Karpas-422 (cell line): ENCODE data around the gene WNT3. TPM values are rescaled to one million over a fixed set of nuclear protein-coding genes. Genes with fewer than 3 reads are reported as not detected.
"Not testable (repeated sequence)": the region's sequence is repeated elsewhere in the genome, so short reads cannot be mapped to it uniquely, and the experiment has no call there.

Source experiments
- DNase-seq: peaks from one replicate; pipeline ENCODE4 v3.0.0-alpha.2; 2015
- H2AFZ ChIP-seq: fragments of 200-600 bp; sonication (generic); 2 replicates; pipeline ENCODE4 v1.6.1; 2014; ENCODE audit warnings: antibody characterized with exemption, low read length, mixed read lengths
- H3K27ac ChIP-seq: fragments of 200-600 bp; sonication (generic); 2 replicates; pipeline ENCODE4 v1.5.1; 2014; ENCODE audit warnings: mild to moderate bottlenecking, low read length, moderate library complexity
- H3K27me3 ChIP-seq: fragments of 200-600 bp; sonication (generic); 2 replicates; pipeline ENCODE4 v1.6.1; 2014; ENCODE audit warnings: low read length, mixed read lengths
- H3K36me3 ChIP-seq: fragments of 200-600 bp; sonication (generic); 2 replicates; pipeline ENCODE4 v1.6.1; 2014; ENCODE audit warnings: low read length, mixed read lengths; ENCODE audit not compliant: insufficient read depth
- H3K4me1 ChIP-seq: fragments of 200-600 bp; sonication (generic); 2 replicates; pipeline ENCODE4 v1.6.1; 2014; ENCODE audit warnings: mild to moderate bottlenecking, low read length, mixed read lengths
- H3K4me2 ChIP-seq: fragments of 200-600 bp; sonication (generic); 2 replicates; pipeline ENCODE4 v1.6.1; 2014; ENCODE audit warnings: low read length, low read depth, mild to moderate bottlenecking; ENCODE audit not compliant: poor library complexity, severe bottlenecking
- H3K4me3 ChIP-seq: fragments of 200-600 bp; sonication (generic); 2 replicates; pipeline ENCODE4 v1.5.1; 2014; ENCODE audit warnings: mild to moderate bottlenecking, antibody characterized with exemption, low read length, mixed read lengths
- H3K79me2 ChIP-seq: fragments of 200-600 bp; sonication (generic); 2 replicates; pipeline ENCODE4 v1.6.1; 2014; ENCODE audit warnings: mild to moderate bottlenecking, low read length, mixed read lengths
- H3K9ac ChIP-seq: fragments of 200-600 bp; sonication (generic); 2 replicates; pipeline ENCODE4 v1.6.0; 2014; ENCODE audit warnings: low read length
- H3K9me2 ChIP-seq: fragments of 200-600 bp; sonication (generic), shearing (Covaris generic); replicated peaks from 2 replicates; pipeline ENCODE4 v1.6.0; 2014; ENCODE audit warnings: mild to moderate bottlenecking, low read length, moderate library complexity; ENCODE audit not compliant: insufficient read depth
- H3K9me3 ChIP-seq: fragments of 300-700, 200-600 bp; sonication (generic); 2 replicates; pipeline ENCODE4 v1.6.1; 2014; ENCODE audit warnings: low read length, mixed read lengths
- H4K20me1 ChIP-seq: fragments of 200-600 bp; sonication (generic); 2 replicates; pipeline ENCODE4 v1.6.1; 2014; ENCODE audit warnings: mild to moderate bottlenecking, antibody characterized with exemption, low read length, low read depth; ENCODE audit not compliant: insufficient read depth
- total RNA-seq: library from RNA; depleted of rRNA; stranded (reverse); fragments of >200 nt; shearing (Covaris generic); gene quantifications from 2 replicates; pipeline ENCODE4 v1.2.3, GENCODE V29; 2014; ENCODE audit warnings: low replicate concordance

The WNT3 gene
- total RNA-seq, 1 experiment from 2014 or later, result 2.0 TPM

DNA sequence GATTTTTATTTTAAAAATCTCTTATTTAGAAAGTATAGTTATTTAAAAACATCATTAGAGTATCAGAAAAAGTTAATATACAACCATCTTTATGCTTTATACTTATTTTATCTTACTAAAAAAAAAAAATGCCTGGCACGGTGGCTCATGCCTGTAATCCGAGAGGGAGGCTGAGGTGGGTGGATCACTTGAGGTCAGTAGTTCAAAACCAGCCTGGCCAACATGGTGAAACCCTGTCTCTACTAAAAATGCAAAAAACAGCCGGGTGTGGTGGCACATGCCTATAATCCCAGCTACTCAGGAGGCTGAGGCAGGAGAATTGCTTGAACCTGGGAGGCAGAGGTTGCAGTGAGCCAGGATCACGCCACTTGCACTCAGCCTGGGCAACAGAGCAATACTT is 60.9 kb downstream of the WNT3 start:
- peaks cover 24% of the 10 kb centered on the region; the same call in 1 of the 2 replicates for H3K36me3 ChIP-seq
- H4K20me1 ChIP-seq, H3K9me2 ChIP-seq, H3K9ac ChIP-seq, H3K79me2 ChIP-seq, DNase-seq, H3K4me3 ChIP-seq, H3K9me3 ChIP-seq, H3K27ac ChIP-seq, H3K4me2 ChIP-seq, H3K27me3 ChIP-seq, H3K4me1 ChIP-seq, H2AFZ ChIP-seq: not testable (repeated sequence)

DNA sequence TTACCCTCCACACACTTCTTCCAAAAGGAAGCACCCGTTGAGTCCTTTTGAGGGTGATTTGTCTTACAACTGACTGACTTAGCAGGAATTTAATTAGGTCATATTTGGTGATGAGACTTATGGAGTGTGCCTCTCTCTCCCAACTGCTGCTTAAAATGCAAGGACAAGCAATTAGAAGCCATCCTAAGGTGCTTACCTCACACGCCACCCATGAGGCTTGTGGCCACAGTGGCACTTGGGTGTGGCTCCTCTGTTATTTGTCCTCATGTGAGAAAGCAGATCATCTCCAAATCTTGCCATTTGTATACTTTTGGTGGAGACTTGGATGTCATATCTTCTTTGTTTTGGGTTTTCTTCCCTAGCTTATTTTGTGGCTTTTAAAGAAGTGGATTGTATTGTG is 61.6 kb downstream of the WNT3 start:
- H3K4me2 ChIP-seq, result no peak overlapping the region
- H3K27ac ChIP-seq, result no peak overlapping the region
- DNase-seq, result no peak

GRCh38 chr17:46756081-46756735 is 62.3 kb downstream of the WNT3 start:
- no peak for DNase-seq
- Histone ChIP-seq H3K9me3 (no peaks in the 10 kb centered on the region), H3K36me3 (peaks cover 27% of the 10 kb centered on the region; the same call in 1 of the 2 replicates), H3K9me2 (no peaks in the 10 kb centered on the region), H3K9ac (no peak overlapping the region), H4K20me1 (no peaks in the 10 kb centered on the region), H3K4me3 (no peak overlapping the region), H3K4me1 (0 out of 2 replicates have a peak, but pooled peaks cover 4% of the 10 kb centered on the region), H2AFZ (no peak overlapping the region), H3K4me2 (no peak overlapping the region), H3K27ac (no peak overlapping the region), H3K27me3 (no peaks in the 10 kb centered on the region), H3K79me2 (no peaks in the 10 kb centered on the region)

More for the DNA sequence above, 61.6 kb downstream of the WNT3 start:
- Histone ChIP-seq H2AFZ (no peak overlapping the region), H3K4me3 (no peak overlapping the region), H3K27me3 (no peaks in the 10 kb centered on the region), H3K36me3 (peaks cover 24% of the 10 kb centered on the region; the same call in 1 of the 2 replicates), H4K20me1 (no peaks in the 10 kb centered on the region), H3K9me3 (no peaks in the 10 kb centered on the region), H3K4me1 (0 out of 2 replicates have a peak, but pooled peaks cover 4% of the 10 kb centered on the region), H3K9ac (no peak overlapping the region), H3K9me2 (no peaks in the 10 kb centered on the region), H3K79me2 (no peaks in the 10 kb centered on the region)

DNA sequence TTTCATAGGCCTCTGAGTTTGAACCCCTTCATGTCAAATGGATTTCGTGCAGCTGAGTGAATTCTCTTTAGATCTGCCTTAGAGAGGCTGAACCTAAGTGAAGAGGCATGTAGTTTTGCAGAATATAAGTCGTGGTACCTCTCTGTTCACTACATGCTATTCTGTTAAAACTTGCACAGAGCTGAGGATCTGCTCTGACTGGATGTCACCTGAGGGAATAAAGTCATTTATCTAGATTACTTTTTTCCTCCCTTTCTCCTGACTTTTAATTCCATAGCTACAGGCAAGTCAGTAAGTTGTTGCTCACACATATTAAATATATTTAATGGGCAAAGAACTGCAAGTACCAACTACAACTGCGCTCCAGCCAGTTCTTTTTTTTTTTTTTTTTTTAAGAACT is 64.7 kb downstream of the WNT3 start:
- Histone ChIP-seq H3K36me3 (peaks cover 37% of the 10 kb centered on the region; the same call in 1 of the 2 replicates), H2AFZ (no peak overlapping the region), H3K4me1 (0 out of 2 replicates have a peak, but pooled peaks cover 4% of the 10 kb centered on the region), H3K79me2 (no peaks in the 10 kb centered on the region), H3K27me3 (no peaks in the 10 kb centered on the region), H3K4me2 (no peak overlapping the region), H3K9ac (no peak overlapping the region), H4K20me1 (no peaks in the 10 kb centered on the region), H3K9me3 (no peaks in the 10 kb centered on the region), H3K9me2 (no peaks in the 10 kb centered on the region), H3K4me3 (no peak overlapping the region), H3K27ac (no peak overlapping the region)
- DNase-seq, result no peak

GRCh38 chr17:46751425-46751824 is 67.1 kb downstream of the WNT3 start:
- no peaks in the 10 kb centered on the region for H4K20me1 ChIP-seq
- peaks cover 37% of the 10 kb centered on the region; the same call in 1 of the 2 replicates for H3K36me3 ChIP-seq
- DNase-seq, result no peak
- H3K79me2 ChIP-seq, result no peaks in the 10 kb centered on the region
- H3K4me1 ChIP-seq, result 0 out of 2 replicates have a peak, but pooled peaks cover 4% of the 10 kb centered on the region
- no peaks in the 10 kb centered on the region for H3K27me3 ChIP-seq
- no peaks in the 10 kb centered on the region for H3K9me2 ChIP-seq
- H3K9me3 ChIP-seq, result no peaks in the 10 kb centered on the region
- H3K27ac ChIP-seq, result no peak overlapping the region
- no peak overlapping the region for H3K4me3 ChIP-seq
- no peak overlapping the region for H3K9ac ChIP-seq
- H2AFZ ChIP-seq, result no peak overlapping the region
- H3K4me2 ChIP-seq, result no peak overlapping the region

DNA sequence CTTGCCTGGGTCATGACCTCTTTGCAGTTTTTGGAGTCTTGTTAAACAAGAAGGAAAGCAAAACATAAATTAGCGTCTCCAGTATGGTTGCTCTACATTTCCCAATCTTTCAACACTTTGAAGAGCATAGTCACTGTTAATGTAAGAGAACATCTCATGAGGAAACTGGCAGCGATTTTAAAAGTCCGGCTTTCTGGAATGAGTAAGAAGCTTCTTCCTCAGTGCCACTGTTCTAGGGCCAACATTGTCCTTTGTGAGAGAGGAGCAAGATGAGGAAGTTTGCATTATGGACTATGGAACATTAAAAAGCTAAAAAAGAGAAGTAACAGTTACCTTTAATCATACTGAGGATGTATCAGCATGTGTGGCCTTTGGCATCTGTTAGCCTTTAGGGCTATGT is 73.1 kb downstream of the WNT3 start:
- Histone ChIP-seq H3K9me3 (no peaks in the 10 kb centered on the region), H2AFZ (no peak overlapping the region), H3K36me3 (peaks cover 12% of the 10 kb centered on the region; the same call in 1 of the 2 replicates), H3K27me3 (no peaks in the 10 kb centered on the region), H3K4me2 (no peak overlapping the region), H3K4me1 (no peaks in the 10 kb centered on the region), H4K20me1 (no peaks in the 10 kb centered on the region), H3K9me2 (no peaks in the 10 kb centered on the region), H3K27ac (no peak overlapping the region), H3K9ac (no peak overlapping the region), H3K79me2 (no peaks in the 10 kb centered on the region), H3K4me3 (no peak overlapping the region)
- DNase-seq, result no peak

- Histone ChIP-seq H3K79me2 (no peaks in the 10 kb centered on the region), H3K9me2 (no peaks in the 10 kb centered on the region), H3K9me3 (no peaks in the 10 kb centered on the region), H3K4me1 (no peaks in the 10 kb centered on the region), H3K36me3 (peaks cover 6% of the 10 kb centered on the region; the same call in 1 of the 2 replicates), H3K4me2 (no peak overlapping the region), H3K27ac (no peak overlapping the region), H4K20me1 (no peaks in the 10 kb centered on the region), H3K9ac (no peak overlapping the region), H3K27me3 (no peaks in the 10 kb centered on the region), H3K4me3 (no peak overlapping the region), H2AFZ (no peak overlapping the region)
- DNase-seq, result no peak
Measured at GRCh38 chr17:46744441-46744840, 74.1 kb downstream of the WNT3 start.

- no peak for DNase-seq
- Histone ChIP-seq H3K79me2 (no peaks in the 10 kb centered on the region), H3K9me2 (no peaks in the 10 kb centered on the region), H2AFZ (no peak overlapping the region), H3K9ac (no peak overlapping the region), H3K27me3 (no peaks in the 10 kb centered on the region), H3K4me1 (no peaks in the 10 kb centered on the region), H4K20me1 (no peaks in the 10 kb centered on the region), H3K27ac (no peak overlapping the region), H3K4me3 (no peak overlapping the region), H3K36me3 (peaks cover 6% of the 10 kb centered on the region; the same call in 1 of the 2 replicates), H3K4me2 (no peak overlapping the region), H3K9me3 (no peaks in the 10 kb centered on the region)
Measured at GRCh38 chr17:46742565-46743270, 75.8 kb downstream of the WNT3 start.
